NT2/D1 (cell line): ENCODE data around the gene BRINP3.

Experiments used
- SUZ12 ChIP-seq: IDR thresholded peaks from 2 replicates; pipeline ENCODE4 v1.6.1; 2011; ENCODE audit not compliant: insufficient read length, insufficient read depth; ENCODE audit errors: extremely low read depth
- YY1 ChIP-seq: IDR thresholded peaks from 2 replicates; pipeline ENCODE4 v1.6.1; 2011; ENCODE audit not compliant: insufficient read length, insufficient read depth

GRCh38 chr1:190327271-190327670 is 150.4 kb downstream of the BRINP3 start:
- TF ChIP-seq YY1 (no peak), SUZ12 (no peak)
